Smooth muscle cell (in vitro differentiated cells): Measurements from ENCODE around the gene GNPTAB. TPM values are rescaled to one million over a fixed set of nuclear protein-coding genes. Genes with fewer than 3 reads are reported as not detected.

Source experiments
- DNase-seq: peaks from one replicate; lab custom pipeline; 2025; ENCODE audit not compliant: unreplicated experiment; lab: John Stamatoyannopoulos, UW
- H2AFZ ChIP-seq: fragments of 200-600 bp; sonication (generic); 2 replicates; pipeline ENCODE4 v1.6.0; 2016; ENCODE audit warnings: antibody characterized with exemption, low read depth, mild to moderate bottlenecking
- H3F3A ChIP-seq: fragments of 200-600 bp; sonication (generic); 2 replicates; pipeline ENCODE4 v1.6.0; 2017; ENCODE audit warnings: antibody characterized with exemption, low read depth
- H3K27ac ChIP-seq: fragments of 200-600 bp; sonication (generic); 2 replicates; pipeline ENCODE4 v1.5.1; 2016; ENCODE audit warnings: low read depth, mild to moderate bottlenecking
- H3K27me3 ChIP-seq: fragments of 200-600 bp; sonication (generic); 2 replicates; pipeline ENCODE4 v1.6.1; 2016; ENCODE audit warnings: low read depth, mild to moderate bottlenecking
- H3K36me3 ChIP-seq: fragments of 200-600 bp; sonication (generic); 2 replicates; pipeline ENCODE4 v1.5.1; 2016; ENCODE audit warnings: low read depth
- H3K4me1 ChIP-seq: fragments of 200-600 bp; sonication (generic); 2 replicates; pipeline ENCODE4 v1.5.1; 2016; ENCODE audit warnings: low read depth
- H3K4me2 ChIP-seq: fragments of 200-600 bp; sonication (generic); 2 replicates; pipeline ENCODE4 v1.6.0; 2016; ENCODE audit warnings: mild to moderate bottlenecking
- H3K4me3 ChIP-seq: fragments of 200-600 bp; sonication (generic); 2 replicates; pipeline ENCODE4 v1.5.1; 2016; ENCODE audit warnings: mild to moderate bottlenecking
- H3K79me2 ChIP-seq: fragments of 200-600 bp; sonication (generic); 2 replicates; pipeline ENCODE4 v1.6.0; 2016; ENCODE audit warnings: low read depth, mild to moderate bottlenecking
- H3K9ac ChIP-seq: fragments of 200-600 bp; sonication (generic); 2 replicates; pipeline ENCODE4 v1.6.0; 2016; ENCODE audit warnings: low read depth
- H3K9me3 ChIP-seq: fragments of 200-600 bp; sonication (generic); replicated peaks from 2 replicates; pipeline ENCODE4 v1.5.1; 2016; ENCODE audit warnings: low read depth
- H4K20me1 ChIP-seq: fragments of 200-600 bp; sonication (generic); 2 replicates; pipeline ENCODE4 v1.6.0; 2016; ENCODE audit warnings: low read depth
- CTCF ChIP-seq: fragments of 200-600 bp; sonication (generic); IDR thresholded peaks from 2 replicates; pipeline ENCODE4 v1.5.1; 2017; ENCODE audit warnings: borderline replicate concordance, mild to moderate bottlenecking, antibody characterized with exemption; ENCODE audit not compliant: insufficient read depth, poor library complexity, severe bottlenecking
- WGBS: methylation state at CpG from one replicate; pipeline ENCODE4 v1.1.7; 2016; ENCODE audit warnings: low lambda C conversion rate; 5-methylcytosine and 5-hydroxymethylcytosine counted together
- polyA plus RNA-seq: library from polyadenylated mRNA; unstranded; fragments of >200 nt; fragmentation: Nextera tagmentation; extraction: Ambion mirVana; gene quantifications from 2 replicates; pipeline ENCODE4 v1.2.1, GENCODE V29; 2016
- total RNA-seq: library from RNA; depleted of rRNA; stranded (reverse); fragments of >200 nt; gene quantifications from 2 replicates; pipeline ENCODE4 v1.2.3, GENCODE V29; 2014

Gene GNPTAB
- total and polyA plus RNA-seq, 2 experiments from 2014 or later = 17.9 to 23.6 TPM

- no peaks in the 10 kb centered on the region for H3K4me1 ChIP-seq
- H3K27me3 ChIP-seq = no peaks in the 10 kb centered on the region
- H3K4me2 ChIP-seq = no peak overlapping the region
- H2AFZ ChIP-seq = no peak overlapping the region
- WGBS = 77% methylated on average over 5 of the region's 5 CpGs
- no peak overlapping the region for H3K4me3 ChIP-seq
- no peak for TF ChIP-seq CTCF
- no peaks in the 10 kb centered on the region for H3F3A ChIP-seq
- no peaks in the 10 kb centered on the region for H3K9me3 ChIP-seq
- H4K20me1 ChIP-seq = no peaks in the 10 kb centered on the region
- H3K79me2 ChIP-seq = no peaks in the 10 kb centered on the region
- DNase-seq = no peak
- no peaks in the 10 kb centered on the region for H3K36me3 ChIP-seq
- H3K27ac ChIP-seq = no peak overlapping the region
- no peak overlapping the region for H3K9ac ChIP-seq
Observed at GRCh38 chr12:101772012-101772775, 58.6 kb downstream of the GNPTAB start.

GRCh38 chr12:101769865-101770264 is 60.9 kb downstream of the GNPTAB start:
- H4K20me1 ChIP-seq = no peaks in the 10 kb centered on the region
- H3K4me1 ChIP-seq = no peaks in the 10 kb centered on the region
- H3K9me3 ChIP-seq = no peaks in the 10 kb centered on the region
- no peak overlapping the region for H3K9ac ChIP-seq
- no peaks in the 10 kb centered on the region for H3K27me3 ChIP-seq
- TF ChIP-seq CTCF = no peak
- H3F3A ChIP-seq = no peaks in the 10 kb centered on the region
- no peak overlapping the region for H3K27ac ChIP-seq
- H3K79me2 ChIP-seq = no peaks in the 10 kb centered on the region
- DNase-seq = no peak
- no peak overlapping the region for H3K4me2 ChIP-seq
- H2AFZ ChIP-seq = no peak overlapping the region
- no peaks in the 10 kb centered on the region for H3K36me3 ChIP-seq
- 95% methylated on average over 5 of the region's 5 CpGs for WGBS
- no peak overlapping the region for H3K4me3 ChIP-seq

GRCh38 chr12:101768781-101769180 is 62.0 kb downstream of the GNPTAB start:
- Histone ChIP-seq H2AFZ (no peak overlapping the region), H3K27me3 (no peaks in the 10 kb centered on the region), H3K9me3 (no peaks in the 10 kb centered on the region), H3K4me3 (no peak overlapping the region), H3K4me2 (no peak overlapping the region), H3K79me2 (no peaks in the 10 kb centered on the region), H3K27ac (no peak overlapping the region), H3F3A (no peaks in the 10 kb centered on the region), H3K36me3 (no peaks in the 10 kb centered on the region), H3K4me1 (no peaks in the 10 kb centered on the region), H3K9ac (no peak overlapping the region), H4K20me1 (no peaks in the 10 kb centered on the region)
- DNase-seq = no peak
- TF ChIP-seq CTCF = no peak
- WGBS = 89% methylated on average over 2 of the region's 2 CpGs

GRCh38 chr12:101767537-101767936 is 63.2 kb downstream of the GNPTAB start:
- DNase-seq = no peak
- Histone ChIP-seq H3K4me3 (no peak overlapping the region), H3K9ac (no peak overlapping the region), H3K27me3 (no peaks in the 10 kb centered on the region), H3K4me1 (no peaks in the 10 kb centered on the region), H3F3A (no peaks in the 10 kb centered on the region), H4K20me1 (no peaks in the 10 kb centered on the region), H3K27ac (no peak overlapping the region), H2AFZ (no peak overlapping the region), H3K36me3 (no peaks in the 10 kb centered on the region), H3K9me3 (no peaks in the 10 kb centered on the region), H3K79me2 (no peaks in the 10 kb centered on the region), H3K4me2 (no peak overlapping the region)
- no peak for TF ChIP-seq CTCF
- WGBS = 90% methylated on average over 1 of the region's 1 CpG
